Uterus (tissue), 2 donors: ENCODE data around the gene CDC42SE2.

Source experiments
- CTCF ChIP-seq, 4 experiments: fragments of 200-600 bp in 2 of 4; fragments of 450-650 bp in 2 of 4; sonication (generic) in 2 of 4; IDR thresholded peaks; one replicate each; pipeline ENCODE4 v1.5.1; 2016 to 2019; ENCODE audit warnings: antibody characterized with exemption in 4 of 4, mild to moderate bottlenecking in 2 of 4, moderate library complexity in 1 of 4
- POLR2A ChIP-seq, 2 donors: fragments of 450-650 bp; IDR thresholded peaks; one replicate each; pipeline ENCODE4 v1.6.1; 2016; ENCODE audit warnings: antibody characterized with exemption in 2 of 2, mild to moderate bottlenecking in 1 of 2, moderate library complexity in 1 of 2

GRCh38 chr5:131338051-131338453, 74.2 kb downstream of the CDC42SE2 start:
- TF ChIP-seq CTCF (IDR thresholded peaks at IDR 0.05): no peak
- no peak for TF ChIP-seq POLR2A (IDR thresholded peaks at IDR 0.05)
